Activated B cell treated with CpG ODN at 0.5 μM for 24 hours (primary cell): ENCODE measurements around the gene SCGN. TPM values are rescaled to one million over a fixed set of nuclear protein-coding genes. Genes with fewer than 3 reads are reported as not detected.

Experiments used
- ATAC-seq: fragments of 200-7000 bp; cut with Tn5 transposase; one replicate; pipeline ENCODE4 v1.10.0; 2021; ENCODE audit warnings: low read depth, mild to moderate bottlenecking, moderate library complexity
- CTCF ChIA-PET: fragments of 350-600 bp; sonication (Branson Sonifier 250); formaldehyde crosslinking; loops from one replicate; lab custom pipeline; 2021; ENCODE audit warnings: antibody characterized with exemption; lab: Charles Lee
- POLR2A ChIA-PET: fragments of 350-600 bp; sonication (Branson Sonifier 250); formaldehyde crosslinking; loops from one replicate; lab custom pipeline; 2021; ENCODE audit warnings: antibody characterized with exemption; lab: Charles Lee
- DNase-seq: peaks from one replicate; pipeline ENCODE4 v3.0.0; 2022
- H3K27ac Mint-ChIP-seq: one replicate; pipeline ENCODE4 v1.8.0; 2020; ENCODE audit warnings: mixed read lengths
- H3K27me3 Mint-ChIP-seq: one replicate; pipeline ENCODE4 v1.8.0; 2021; ENCODE audit warnings: mixed read lengths
- H3K36me3 Mint-ChIP-seq: one replicate; pipeline ENCODE4 v1.8.0; 2021; ENCODE audit warnings: low read depth, mixed read lengths
- H3K4me1 Mint-ChIP-seq: one replicate; pipeline ENCODE4 v1.8.0; 2021; ENCODE audit warnings: mixed read lengths
- H3K4me3 Mint-ChIP-seq: one replicate; pipeline ENCODE4 v1.8.0; 2020; ENCODE audit warnings: mild to moderate bottlenecking, mixed read lengths
- H3K9me3 Mint-ChIP-seq: one replicate; pipeline ENCODE4 v1.8.0; 2020; ENCODE audit warnings: mixed read lengths
- intact Hi-C: fragments of 100-400 bp; cut with micrococcal nuclease; formaldehyde crosslinking; loops from one replicate; pipeline ENCODE4 v1.15.1; 2024
- total RNA-seq: library from RNA; stranded (reverse); gene quantifications from 2 replicates; pipeline ENCODE4 v1.2.3, GENCODE V29; 2022
- TF ChIP-seq, protein P1 (sequence below): fragments of 200-600 bp; IDR thresholded peaks from one replicate; pipeline ENCODE4 v1.8.0; 2022; ENCODE audit warnings: antibody characterized with exemption, mild to moderate bottlenecking

The SCGN gene
- total RNA-seq, 1 donor from 2014 or later = not detected

DNA sequence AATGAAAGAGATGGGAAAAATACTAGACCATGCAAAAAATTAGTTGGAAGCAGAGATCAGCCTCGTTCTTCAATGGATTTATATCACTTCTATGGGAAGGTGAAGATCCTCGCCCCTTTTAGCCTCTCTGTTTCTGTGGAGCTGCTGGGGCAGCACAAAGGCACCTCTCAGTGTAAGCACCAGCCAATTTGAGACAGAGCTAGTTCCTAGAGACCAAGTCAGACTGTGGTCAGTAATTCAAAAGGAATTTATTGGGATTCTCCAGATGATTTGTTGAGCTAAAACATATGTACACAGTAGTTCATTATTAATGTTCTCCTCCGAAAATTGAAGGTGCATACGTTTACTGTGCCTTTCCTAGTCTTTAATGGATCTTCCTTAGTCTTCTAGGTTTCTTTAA is 42.4 kb downstream of the SCGN start:
- intact Hi-C loops = no loop called here
- no peaks in the 10 kb centered on the region for H3K9me3 Mint-ChIP-seq
- DNase-seq = no peak
- no peak for ATAC-seq
- no peaks in the 10 kb centered on the region for H3K4me1 Mint-ChIP-seq
- CTCF ChIA-PET = interaction anchor here (2.0 kb wide), 1 partner anchor 24 kb away, joined by 6 read pairs; no protein-coding TSS in a partner anchor
- H3K27ac Mint-ChIP-seq = no peak overlapping the region
- H3K4me3 Mint-ChIP-seq = no peak overlapping the region
- TF ChIP-seq, protein P1, sequence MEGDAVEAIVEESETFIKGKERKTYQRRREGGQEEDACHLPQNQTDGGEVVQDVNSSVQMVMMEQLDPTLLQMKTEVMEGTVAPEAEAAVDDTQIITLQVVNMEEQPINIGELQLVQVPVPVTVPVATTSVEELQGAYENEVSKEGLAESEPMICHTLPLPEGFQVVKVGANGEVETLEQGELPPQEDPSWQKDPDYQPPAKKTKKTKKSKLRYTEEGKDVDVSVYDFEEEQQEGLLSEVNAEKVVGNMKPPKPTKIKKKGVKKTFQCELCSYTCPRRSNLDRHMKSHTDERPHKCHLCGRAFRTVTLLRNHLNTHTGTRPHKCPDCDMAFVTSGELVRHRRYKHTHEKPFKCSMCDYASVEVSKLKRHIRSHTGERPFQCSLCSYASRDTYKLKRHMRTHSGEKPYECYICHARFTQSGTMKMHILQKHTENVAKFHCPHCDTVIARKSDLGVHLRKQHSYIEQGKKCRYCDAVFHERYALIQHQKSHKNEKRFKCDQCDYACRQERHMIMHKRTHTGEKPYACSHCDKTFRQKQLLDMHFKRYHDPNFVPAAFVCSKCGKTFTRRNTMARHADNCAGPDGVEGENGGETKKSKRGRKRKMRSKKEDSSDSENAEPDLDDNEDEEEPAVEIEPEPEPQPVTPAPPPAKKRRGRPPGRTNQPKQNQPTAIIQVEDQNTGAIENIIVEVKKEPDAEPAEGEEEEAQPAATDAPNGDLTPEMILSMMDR = no peak
- no peaks in the 10 kb centered on the region for H3K36me3 Mint-ChIP-seq
- POLR2A ChIA-PET = no interaction called here
- peaks cover 31% of the 10 kb centered on the region for H3K27me3 Mint-ChIP-seq

DNA sequence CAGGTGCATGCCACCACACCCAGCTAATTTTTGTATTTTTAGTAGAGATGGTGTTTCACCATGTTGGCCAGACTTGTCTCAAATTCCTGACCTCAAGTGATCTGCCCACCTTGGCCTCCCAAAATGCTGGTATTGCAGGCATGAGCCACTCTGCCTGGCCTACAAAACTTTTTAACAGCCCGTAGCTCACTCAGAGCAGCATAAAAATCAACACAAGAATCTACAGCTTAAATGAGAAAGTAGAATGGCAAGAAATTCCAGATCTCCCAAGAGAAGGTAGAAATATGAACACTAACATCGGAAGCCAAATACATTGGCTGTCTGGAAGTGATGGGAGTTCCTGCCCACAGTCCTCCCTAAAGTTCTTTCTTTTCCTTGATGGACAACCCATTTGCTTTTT is 43.7 kb downstream of the SCGN start:
- DNase-seq (no peak), ATAC-seq (no peak)
- POLR2A ChIA-PET = no interaction called here
- H3K9me3 Mint-ChIP-seq = no peaks in the 10 kb centered on the region
- intact Hi-C loops = no loop called here
- H3K4me3 Mint-ChIP-seq = no peak overlapping the region
- CTCF ChIA-PET = no interaction called here
- no peaks in the 10 kb centered on the region for H3K4me1 Mint-ChIP-seq
- peaks cover 25% of the 10 kb centered on the region for H3K27me3 Mint-ChIP-seq
- H3K27ac Mint-ChIP-seq = no peak overlapping the region
- no peaks in the 10 kb centered on the region for H3K36me3 Mint-ChIP-seq
- TF ChIP-seq, protein P1 = no peak

DNA sequence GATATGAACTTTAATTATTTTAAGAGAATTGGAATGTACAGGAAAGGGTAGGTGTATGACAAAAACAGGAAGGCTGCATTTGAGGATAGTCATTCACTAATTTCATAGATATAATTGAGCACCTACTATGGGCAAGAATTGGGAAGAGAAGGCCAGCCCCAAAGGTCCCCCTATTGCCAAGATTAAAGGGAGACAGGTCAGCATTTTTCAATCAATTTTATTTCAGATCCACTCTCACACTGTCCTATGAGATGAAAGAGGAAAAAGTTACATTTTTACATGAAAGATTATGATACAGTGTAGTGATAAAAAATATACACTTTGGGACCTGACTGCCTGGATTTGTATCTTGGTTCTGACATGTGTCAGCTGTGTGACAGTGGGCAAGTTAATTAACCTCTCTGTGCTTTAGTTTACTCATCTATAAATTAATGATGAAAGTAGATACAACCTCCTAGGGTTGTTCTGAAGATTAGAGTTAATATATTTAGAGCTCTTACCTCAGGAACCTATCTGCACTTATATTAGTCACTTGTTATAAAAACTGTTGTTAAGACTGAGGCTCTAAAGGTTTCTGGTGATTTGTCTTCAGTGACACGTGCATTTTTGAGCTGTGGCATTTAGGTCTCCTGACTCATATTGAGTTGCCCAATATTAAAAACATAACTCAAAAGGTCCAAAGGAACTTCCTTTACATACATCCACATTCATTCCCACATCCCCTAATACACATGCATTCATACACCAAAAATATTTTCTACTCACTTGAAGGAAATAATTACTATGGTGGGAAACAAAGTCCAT is 45.7 kb downstream of the SCGN start:
- Mint-ChIP-seq H3K4me3 (no peak overlapping the region), H3K9me3 (no peaks in the 10 kb centered on the region), H3K27ac (no peak overlapping the region), H3K27me3 (peaks cover 24% of the 10 kb centered on the region), H3K4me1 (no peaks in the 10 kb centered on the region), H3K36me3 (no peaks in the 10 kb centered on the region)
- intact Hi-C loops = no loop called here
- no peak for DNase-seq
- ChIA-PET POLR2A (no interaction called here), CTCF (no interaction called here)
- ATAC-seq = no peak
- TF ChIP-seq, protein P1 = no peak

DNA sequence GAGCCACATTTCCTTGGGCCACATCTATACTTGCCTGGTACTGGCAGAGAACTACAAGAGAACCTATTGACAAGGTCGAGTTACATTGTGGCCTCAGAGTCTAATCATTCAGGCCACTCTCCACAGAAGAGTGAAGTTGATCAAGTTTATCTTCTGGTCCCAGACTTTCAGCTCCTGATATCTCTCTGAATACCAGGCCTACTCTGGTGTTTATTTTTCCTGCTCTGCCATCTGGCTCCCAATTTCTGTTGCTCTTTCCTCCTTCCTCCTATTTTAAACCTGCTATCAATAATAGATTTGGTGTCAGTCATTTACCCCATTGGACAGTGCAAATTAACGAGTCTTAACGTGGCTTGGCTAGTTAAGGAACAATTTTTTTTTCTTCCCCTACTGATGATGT is 46.6 kb downstream of the SCGN start:
- DNase-seq = no peak
- ChIA-PET CTCF (no interaction called here), POLR2A (no interaction called here)
- H3K9me3 Mint-ChIP-seq = no peaks in the 10 kb centered on the region
- H3K4me1 Mint-ChIP-seq = no peaks in the 10 kb centered on the region
- H3K36me3 Mint-ChIP-seq = no peaks in the 10 kb centered on the region
- intact Hi-C loops = no loop called here
- no peak overlapping the region for H3K4me3 Mint-ChIP-seq
- ATAC-seq = no peak
- peaks cover 23% of the 10 kb centered on the region for H3K27me3 Mint-ChIP-seq
- TF ChIP-seq, protein P1 = no peak
- H3K27ac Mint-ChIP-seq = no peak overlapping the region

DNA sequence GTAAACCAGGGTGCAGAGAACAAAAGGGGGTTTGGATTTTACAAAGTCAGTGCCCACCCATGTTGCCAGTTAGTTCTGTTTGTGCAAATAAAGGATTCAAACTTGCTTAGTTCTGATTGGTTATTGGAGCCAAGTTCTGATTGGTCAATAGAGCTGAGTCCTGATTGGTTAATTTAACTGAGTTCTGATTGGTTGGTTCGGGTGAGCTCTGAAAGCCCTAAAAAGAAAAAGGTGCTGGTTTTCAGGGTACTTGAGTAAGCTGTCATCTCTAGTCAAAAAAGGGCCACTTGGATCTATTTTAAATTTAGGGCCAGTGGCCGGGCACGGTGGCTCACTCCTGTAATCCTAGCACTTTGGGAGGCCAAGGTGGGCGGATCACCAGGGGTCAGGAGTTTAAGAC is 47.6 kb downstream of the SCGN start:
- Mint-ChIP-seq H3K9me3 (no peaks in the 10 kb centered on the region), H3K4me3 (no peak overlapping the region), H3K27ac (no peak overlapping the region), H3K4me1 (no peaks in the 10 kb centered on the region), H3K27me3 (peaks cover 19% of the 10 kb centered on the region), H3K36me3 (no peaks in the 10 kb centered on the region)
- DNase-seq (no peak), ATAC-seq (no peak)
- intact Hi-C loops = no loop called here
- TF ChIP-seq, protein P1 = no peak
- CTCF ChIA-PET = no interaction called here
- POLR2A ChIA-PET = no interaction called here
